HEK293 (cell line): ENCODE measurements around the gene TSNAX.

Experiments
- PRDM6 ChIP-seq: fragments of 450-650 bp; formaldehyde crosslinking; IDR thresholded peaks from 2 replicates; pipeline ENCODE4 v1.5.1; 2017; ENCODE audit warnings: missing biosample characterization, missing genetic modification characterization
- ZNF202 ChIP-seq: fragments of 450-650 bp; formaldehyde crosslinking; IDR thresholded peaks from 2 replicates; pipeline ENCODE4 v1.5.1; 2016; ENCODE audit warnings: missing biosample characterization, missing genetic modification characterization, borderline replicate concordance
- ZNF341 ChIP-seq: fragments of 450-650 bp; formaldehyde crosslinking; IDR thresholded peaks from 2 replicates; pipeline ENCODE4; 2016; ENCODE audit warnings: low read depth, missing biosample characterization, missing genetic modification characterization
- TF ChIP-seq, protein P1 (sequence below): fragments of 450-650 bp; formaldehyde crosslinking; IDR thresholded peaks from 2 replicates; pipeline ENCODE4 v1.5.1; 2016; ENCODE audit warnings: missing biosample characterization, missing genetic modification characterization

- TF ChIP-seq ZNF341 (tag by site-specific recombination) (no peak), ZNF202 (tag by site-specific recombination) (no peak), PRDM6 (tag by site-specific recombination) (no peak)
- TF ChIP-seq, protein P1, sequence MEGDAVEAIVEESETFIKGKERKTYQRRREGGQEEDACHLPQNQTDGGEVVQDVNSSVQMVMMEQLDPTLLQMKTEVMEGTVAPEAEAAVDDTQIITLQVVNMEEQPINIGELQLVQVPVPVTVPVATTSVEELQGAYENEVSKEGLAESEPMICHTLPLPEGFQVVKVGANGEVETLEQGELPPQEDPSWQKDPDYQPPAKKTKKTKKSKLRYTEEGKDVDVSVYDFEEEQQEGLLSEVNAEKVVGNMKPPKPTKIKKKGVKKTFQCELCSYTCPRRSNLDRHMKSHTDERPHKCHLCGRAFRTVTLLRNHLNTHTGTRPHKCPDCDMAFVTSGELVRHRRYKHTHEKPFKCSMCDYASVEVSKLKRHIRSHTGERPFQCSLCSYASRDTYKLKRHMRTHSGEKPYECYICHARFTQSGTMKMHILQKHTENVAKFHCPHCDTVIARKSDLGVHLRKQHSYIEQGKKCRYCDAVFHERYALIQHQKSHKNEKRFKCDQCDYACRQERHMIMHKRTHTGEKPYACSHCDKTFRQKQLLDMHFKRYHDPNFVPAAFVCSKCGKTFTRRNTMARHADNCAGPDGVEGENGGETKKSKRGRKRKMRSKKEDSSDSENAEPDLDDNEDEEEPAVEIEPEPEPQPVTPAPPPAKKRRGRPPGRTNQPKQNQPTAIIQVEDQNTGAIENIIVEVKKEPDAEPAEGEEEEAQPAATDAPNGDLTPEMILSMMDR: no peak
Observed at GRCh38 chr1:231557898-231558707, 29.6 kb downstream of the TSNAX start.
